ENCODE data around the gene RAPGEF2.

Gene RAPGEF2

DNA sequence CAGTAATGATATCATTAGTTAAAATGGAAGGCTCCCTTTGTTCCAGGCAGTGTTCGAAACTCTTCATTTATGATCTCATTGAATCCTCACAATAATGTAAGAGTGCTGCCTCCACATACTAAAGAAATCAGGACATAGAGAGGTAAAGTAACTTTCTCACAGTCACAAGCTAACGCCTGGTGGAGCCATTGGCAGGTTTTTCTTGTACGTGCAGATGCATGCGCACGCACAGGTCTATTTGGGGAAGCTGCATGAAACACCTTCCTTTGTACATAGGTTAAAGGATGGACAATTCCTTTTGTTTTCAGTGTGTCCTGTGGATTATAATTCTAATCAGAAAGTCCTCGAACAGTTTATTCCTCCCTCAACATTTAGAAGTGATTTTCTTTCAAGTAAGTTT is 176.2 kb downstream of the RAPGEF2 start:
- DNase-seq (ENCODE audit: low read depth), result no peak

DNA sequence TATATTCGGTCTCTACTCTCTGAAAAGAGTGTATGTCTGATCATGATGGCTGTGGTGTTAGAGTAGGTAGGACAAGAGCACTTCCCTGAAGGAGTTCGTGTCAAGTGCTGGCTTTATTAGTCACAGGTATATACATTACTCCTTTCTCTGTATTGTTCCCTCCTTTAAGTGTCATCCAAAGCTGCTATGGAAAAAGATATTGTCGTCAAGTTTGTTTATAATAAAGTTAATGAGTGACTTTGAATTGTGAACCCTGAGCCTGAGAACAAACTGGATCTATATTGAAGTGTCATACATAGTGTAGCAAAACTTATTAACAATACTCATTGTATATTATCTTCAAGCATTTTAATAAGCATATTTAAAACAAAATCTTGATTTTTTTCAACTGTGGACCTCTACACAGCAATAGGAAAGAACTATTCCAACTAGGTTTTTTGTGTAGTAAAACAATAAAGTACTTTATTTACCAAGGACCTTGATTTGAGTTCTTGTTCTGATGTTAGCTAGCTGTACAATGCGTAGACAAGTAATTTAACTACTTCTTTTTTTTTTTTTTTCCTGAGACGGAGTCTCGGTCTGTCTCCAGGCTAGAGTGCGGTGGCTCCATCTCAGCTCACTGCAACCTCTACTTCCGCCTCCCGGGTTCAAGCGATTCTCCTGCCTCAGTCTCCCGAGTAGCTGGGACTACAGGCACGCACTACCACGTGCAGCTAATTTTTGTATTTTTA is 177.7 kb downstream of the RAPGEF2 start:
- DNase-seq (ENCODE audit: low read depth), result no peak

DNA sequence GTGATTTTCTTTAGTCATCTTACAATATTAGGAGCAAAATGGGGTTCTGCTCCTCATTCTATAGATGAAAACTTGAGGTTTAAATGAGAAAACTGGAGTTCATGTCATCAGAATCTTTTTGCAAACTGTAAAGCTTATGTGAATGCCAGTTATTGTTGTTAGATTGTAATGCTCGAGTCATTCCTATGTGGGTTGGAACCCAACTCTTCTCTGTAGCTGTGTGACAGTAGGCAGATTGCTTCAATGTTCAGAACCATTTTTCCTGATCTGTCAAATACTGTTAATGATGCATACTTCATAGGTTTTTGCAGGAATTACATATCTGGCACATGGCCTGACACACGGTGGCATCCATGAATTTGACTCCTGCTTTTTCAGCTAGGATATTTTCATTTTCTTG is 178.9 kb downstream of the RAPGEF2 start:
- DNase-seq (ENCODE audit: low read depth), result no peak

GRCh38 chr4:159282329-159282728 is 179.4 kb downstream of the RAPGEF2 start:
- DNase-seq (ENCODE audit: low read depth), result no peak

DNA sequence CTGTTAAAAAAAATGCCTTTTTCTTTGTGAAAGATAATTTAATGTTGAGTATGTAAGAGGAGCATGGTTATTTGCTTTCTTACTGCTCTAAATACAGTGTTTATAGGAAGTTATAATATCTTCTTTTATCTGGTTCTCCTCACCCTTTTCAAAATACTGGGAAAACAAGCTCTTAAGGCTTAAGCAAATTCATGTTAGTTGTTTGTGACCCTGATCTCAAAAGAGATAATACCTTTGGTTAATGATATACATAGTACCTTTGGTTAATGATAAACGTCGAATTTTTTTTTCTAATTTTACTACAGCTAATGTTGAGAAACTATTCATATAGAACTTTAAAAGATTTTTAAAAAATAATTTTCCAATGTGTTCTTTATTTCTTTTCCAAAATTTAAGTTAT is 180.1 kb downstream of the RAPGEF2 start:
- no peak for DNase-seq (ENCODE audit: low read depth)

- DNase-seq (ENCODE audit: low read depth), result no peak
Observed at GRCh38 chr4:159283696-159284095, 180.8 kb downstream of the RAPGEF2 start.

GRCh38 chr4:159284113-159284512 is 181.2 kb downstream of the RAPGEF2 start:
- DNase-seq (ENCODE audit: low read depth), result no peak

- no peak for DNase-seq (ENCODE audit: low read depth)
Observed at GRCh38 chr4:159284733-159285132, 181.9 kb downstream of the RAPGEF2 start.

GRCh38 chr4:159287767-159288166 is 184.9 kb downstream of the RAPGEF2 start:
- no peak for DNase-seq (ENCODE audit: low read depth)

DNA sequence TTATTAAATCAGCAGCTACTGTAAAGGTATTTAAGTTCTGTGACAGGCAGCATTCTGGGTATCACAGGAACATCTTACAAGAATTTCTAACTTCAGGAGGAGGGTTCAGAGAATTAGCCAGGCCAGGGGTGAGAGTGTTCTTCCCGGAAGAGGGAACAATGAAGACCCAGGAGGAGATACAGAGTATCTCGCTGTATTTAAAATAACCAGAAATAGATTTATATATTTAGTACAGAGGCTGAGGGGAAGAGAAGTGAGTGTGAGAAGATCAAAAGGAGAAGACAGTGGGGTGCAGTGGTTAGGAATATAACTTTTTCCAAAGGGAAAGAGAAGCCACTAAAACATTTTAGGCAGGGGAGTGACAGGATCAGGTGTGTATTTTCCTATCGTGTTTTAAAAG is 186.8 kb downstream of the RAPGEF2 start:
- DNase-seq (ENCODE audit: low read depth), result no peak

GRCh38 chr4:159290321-159291030 is 187.6 kb downstream of the RAPGEF2 start:
- no peak for DNase-seq (ENCODE audit: low read depth)

DNA sequence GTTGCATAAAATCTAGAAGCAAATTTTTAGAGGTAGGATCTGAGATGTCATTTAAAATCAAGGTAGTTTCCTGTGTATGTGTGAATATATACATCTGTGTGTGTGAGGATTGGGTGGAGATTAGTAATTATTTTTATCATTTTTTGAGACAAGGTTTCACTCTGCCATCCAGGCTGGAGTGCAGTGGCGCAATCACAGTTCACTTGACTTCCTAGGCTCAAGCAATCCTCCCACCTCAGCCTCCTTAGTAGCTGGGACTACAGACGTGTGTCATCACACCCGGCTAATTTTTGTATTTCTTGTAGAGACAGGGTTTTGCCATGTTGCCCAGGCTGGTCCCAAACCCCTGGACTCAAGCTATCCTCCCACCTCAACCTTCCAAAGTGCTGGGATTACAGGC is 188.3 kb downstream of the RAPGEF2 start:
- DNase-seq (ENCODE audit: low read depth), result no peak

DNA sequence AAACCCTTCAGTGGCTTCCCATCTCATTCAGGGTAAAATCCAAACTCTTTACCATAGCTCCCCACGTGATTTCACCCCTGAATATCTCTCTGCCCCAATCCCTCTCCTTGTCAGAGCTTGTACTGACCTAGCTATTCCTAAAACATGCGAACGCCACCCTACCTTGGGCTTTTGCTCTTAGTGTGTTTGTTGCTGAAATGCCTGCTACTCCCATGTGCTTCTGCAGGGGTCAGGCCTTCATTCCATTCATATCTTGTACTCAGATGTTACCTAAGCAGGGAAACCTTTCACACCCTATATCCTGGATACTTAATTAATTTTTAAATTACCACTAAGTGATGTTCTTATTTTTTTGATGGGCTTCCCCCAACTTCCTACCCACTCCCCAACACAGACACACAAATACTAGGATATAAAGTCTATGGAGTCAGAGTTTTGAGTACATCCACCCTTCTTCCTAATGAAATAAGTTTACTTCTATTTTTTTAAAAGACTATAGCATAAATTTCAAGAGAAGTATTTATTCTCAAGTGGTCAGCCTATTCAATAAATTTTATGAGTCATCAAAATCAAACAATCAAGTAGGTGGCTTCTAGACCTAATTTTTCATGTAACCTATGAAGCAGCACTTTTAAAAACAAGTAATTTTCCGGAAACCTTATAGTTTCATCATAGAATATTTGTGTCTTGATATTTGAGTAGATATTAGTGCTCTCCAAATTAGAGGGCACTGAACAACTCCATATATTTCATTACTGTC is 189.4 kb downstream of the RAPGEF2 start:
- no peak for DNase-seq (ENCODE audit: low read depth)

DNA sequence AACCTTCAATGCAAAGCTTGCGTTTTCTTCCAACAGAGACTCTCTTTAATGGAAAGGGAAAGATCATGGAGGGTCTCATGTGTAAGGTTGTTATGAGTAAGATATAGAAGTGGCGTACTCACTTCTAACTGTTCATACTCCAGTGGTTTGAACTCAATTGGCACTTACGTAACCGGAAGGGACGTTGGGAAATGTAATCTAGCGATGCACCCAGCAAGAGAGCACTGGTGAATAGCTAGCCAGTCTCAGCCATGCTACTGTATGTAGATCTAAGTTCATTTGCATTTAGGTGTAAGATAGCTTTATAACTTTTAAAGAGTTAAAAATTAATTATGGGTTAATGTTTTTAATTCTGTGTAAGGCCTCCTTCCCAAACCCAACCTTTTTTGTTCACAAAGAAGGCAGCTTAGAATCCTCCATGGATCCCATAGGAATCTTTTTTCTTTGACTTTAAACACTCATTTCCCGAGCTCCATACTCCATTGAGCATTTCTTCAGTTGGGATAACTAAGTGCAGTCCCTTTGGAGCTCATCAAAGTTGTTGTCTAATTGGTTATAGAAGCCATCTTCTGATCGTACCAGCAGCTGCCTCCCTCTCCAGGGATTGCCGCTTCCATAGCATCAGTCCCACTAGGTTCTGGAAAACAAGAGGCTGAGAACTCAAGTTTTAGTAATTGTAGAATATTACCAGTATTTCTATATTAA is 191.1 kb downstream of the RAPGEF2 start:
- DNase-seq (ENCODE audit: low read depth), result no peak

DNA sequence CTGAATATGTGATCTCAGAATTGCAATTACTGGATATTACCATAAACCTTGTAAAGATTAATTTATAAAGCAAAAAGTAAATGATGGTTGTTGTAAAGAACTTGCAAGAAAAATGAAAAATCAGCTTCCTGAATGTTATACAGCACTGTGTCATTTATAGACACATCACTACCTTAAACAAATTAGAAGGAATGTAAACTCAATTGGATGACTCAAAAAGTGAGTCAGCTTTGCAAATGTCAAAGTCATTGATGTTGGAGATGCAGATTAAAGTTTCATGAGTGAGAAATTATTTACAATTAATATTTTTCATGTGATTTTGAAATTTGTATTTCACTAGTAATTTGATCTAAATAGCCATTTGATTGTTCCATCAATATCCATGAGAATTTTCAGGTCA is 193.2 kb downstream of the RAPGEF2 start:
- DNase-seq (ENCODE audit: low read depth), result no peak

DNA sequence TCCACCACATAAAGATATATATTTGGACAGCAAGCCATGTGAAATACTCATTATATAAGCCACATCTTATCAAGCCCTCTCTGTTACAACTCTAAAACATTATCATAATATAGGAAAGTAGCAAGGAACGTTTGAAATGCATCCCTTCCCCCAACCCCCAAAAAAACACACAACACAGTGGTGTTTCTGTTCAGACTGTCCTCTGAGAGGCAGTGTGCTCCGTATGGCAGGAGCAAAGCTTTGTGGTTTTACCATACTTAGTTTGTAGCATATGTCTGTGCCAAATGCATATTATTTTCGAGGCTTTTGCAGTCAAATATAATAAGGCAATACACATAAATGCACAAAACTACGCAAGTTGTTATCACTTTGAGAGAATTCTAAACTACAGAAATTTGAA is 194.2 kb downstream of the RAPGEF2 start:
- no peak for DNase-seq (ENCODE audit: low read depth)

DNA sequence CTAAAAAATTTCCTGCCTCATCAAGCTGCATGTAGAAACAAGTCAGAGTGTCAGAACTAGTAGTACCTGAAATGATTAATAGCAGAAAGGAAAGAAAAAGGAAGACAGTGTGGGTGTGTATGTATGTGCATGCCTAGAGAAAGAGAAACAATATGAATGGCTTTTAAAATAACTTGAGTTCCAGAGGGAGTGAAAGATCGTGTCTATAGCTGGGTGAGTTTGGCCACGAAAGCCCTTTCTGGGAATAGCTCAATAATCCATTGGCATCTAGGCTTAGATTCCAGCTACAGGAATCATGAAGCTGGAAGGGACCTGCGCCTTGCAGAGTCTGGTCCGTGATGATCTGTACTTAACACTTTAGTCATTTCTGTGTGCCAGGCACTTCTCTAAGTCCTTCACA is 195.6 kb downstream of the RAPGEF2 start:
- no peak for DNase-seq (ENCODE audit: low read depth)

DNA sequence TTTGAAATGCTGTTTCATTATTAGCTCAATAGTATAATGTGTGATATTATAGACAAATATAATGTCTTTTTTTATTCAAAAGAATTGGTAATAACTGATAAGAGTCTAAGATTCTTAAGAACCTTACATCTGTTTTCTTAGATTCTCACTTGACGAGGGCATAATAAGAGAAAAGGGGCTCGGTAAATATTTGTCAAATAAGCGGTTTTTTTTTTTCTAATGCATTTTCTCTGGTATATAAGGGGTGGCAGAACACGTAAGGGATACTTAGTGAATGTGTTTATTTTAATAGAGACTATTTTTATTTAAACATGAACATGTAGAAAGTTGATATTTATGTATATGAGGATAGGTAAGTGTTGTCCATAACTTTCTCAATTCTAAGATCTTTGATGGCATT is 200.6 kb downstream of the RAPGEF2 start:
- DNase-seq (ENCODE audit: low read depth), result no peak

DNA sequence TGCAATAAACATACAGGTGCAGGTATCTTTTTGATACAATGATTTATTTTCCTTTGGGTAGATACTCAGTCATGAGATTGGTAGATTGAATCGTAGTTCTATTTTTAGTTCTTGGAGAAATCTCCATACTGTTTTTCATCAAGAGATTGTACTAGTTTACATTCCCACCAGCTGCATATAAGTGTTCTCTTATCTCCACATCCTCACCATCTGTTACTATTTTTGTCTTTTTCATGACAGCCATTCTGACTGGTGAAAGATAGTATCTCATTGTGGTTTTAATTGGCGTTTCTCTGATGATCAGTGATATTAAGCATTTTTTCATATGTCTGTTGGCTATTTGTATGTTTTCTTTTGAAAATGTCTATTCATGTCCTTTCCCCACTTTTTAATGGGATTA is 202.2 kb downstream of the RAPGEF2 start:
- no peak for DNase-seq (ENCODE audit: low read depth)

DNA sequence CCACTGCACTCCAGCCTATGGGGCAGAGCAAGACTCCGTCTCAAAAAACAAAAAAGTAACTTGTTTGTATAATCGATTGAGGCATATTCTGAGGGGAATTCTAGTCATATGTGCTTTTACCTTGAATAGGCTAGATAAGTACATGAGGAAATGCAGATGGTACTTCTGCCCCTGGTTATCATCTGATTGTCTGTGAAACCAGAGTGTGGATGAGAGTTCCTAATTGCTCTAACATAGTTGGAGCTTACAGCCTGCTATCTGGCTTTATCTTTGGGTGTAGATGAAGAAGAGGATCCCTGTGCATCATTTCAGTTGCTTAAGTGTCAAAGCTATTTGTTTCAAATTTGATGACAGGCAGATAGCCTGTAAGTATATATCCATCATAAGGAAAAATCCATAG is 205.1 kb downstream of the RAPGEF2 start:
- DNase-seq (ENCODE audit: low read depth), result no peak

GRCh38 chr4:159308566-159309340 is 205.9 kb downstream of the RAPGEF2 start:
- no peak for DNase-seq (ENCODE audit: low read depth)

DNA sequence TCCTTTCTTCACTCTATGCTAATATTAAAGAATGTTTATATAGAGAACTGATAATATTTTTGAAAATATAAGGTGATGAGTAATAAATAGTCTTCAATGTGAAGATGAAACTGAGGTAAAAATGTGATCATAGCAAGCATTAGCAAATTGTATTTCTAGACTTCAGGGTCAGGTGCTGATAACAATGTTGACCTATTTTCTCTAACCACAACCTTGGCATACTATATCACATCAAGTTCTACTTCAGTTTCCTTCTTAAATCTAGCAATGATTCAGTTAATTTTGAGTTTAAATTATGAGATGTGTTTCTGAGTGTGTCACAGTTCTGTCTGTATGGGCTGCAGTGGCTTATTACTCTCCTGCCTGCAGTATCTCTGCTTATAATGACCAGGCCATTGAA is 209.4 kb downstream of the RAPGEF2 start:
- no peak for DNase-seq (ENCODE audit: low read depth)
